GM21423 (cell line): ENCODE measurements around the gene SERTAD3.
"Not testable (repeated sequence)": the region's sequence is repeated elsewhere in the genome, so short reads cannot be mapped to it uniquely, and the experiment has no call there.

Experiments
- ATAC-seq: cut with Tn5 transposase; IDR thresholded peaks from one replicate; pipeline ENCODE4 v1.9.1; 2021; ENCODE audit warnings: mild to moderate bottlenecking, moderate library complexity; ENCODE audit not compliant: unreplicated experiment

The SERTAD3 gene

DNA sequence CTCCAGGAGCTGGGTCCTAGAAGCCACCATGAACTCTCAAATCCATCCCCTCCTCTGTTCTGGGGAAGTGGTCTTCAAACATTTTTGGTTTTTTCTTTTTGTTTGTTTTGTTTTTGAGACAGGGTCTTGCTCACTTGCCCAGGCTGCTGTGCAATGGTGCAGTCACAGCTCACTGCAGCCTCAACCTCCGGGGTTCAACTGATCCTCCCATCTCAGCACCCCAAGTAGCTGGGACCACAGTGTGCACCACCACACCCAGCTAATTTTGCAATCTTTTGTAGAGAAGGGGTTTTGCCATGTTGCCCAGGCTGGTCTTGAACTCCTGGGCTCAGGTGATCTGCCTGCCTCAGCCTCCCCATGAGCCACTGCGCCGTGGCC lies 14.5 kb upstream of the SERTAD3 start:
- no peak for ATAC-seq

DNA sequence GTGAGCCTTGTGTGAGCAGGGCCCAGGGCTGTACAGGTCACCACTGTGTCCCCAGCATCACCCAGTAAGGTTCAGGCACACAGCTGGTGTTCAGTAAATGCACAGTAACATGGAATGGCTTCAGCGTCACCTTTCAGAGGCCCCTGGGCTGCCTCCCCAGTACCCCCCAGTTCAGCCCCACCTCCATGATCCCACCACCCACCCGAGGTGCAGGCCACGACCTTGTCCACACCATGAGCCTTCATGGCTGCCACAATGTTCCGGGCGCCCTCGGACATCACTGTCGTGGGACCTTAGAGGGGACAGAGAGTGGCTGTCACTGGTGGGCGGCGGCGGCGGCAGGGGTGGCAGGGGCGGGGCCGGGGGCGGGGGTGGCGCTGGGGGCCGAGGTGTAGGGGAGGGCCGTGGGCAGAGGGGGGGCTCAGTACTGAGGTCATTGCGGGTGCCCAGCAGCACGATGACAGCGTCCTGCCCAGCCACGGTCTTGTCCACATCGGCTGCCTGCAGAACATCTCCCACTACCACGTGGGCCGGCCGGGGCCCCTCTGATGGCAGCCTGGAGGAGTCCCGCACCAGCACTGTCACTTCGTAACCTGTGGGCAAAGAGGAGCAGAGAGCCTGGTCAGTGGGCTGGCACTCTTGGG lies 13.9 kb upstream of the SERTAD3 start:
- ATAC-seq = no peak

DNA sequence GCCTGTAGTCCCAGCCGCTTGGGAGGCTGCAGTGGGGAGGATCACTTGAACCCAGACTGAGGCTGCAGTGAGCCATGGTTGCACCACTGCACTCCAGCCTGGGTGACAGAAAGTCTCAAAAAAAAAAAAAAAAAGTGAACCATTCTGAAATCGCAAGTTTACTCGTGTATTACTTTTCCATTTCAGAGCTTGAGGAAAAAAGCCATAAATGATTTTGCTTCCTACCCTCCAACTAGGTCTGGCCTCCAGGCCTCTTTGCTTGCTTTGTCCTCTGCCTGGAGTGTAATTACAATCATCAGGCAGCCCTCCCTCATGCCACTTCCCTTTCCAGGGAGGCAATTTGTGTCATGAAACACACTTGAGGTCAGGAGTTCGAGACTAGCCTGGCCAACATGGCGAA lies 12.9 kb upstream of the SERTAD3 start:
- no peak for ATAC-seq

DNA sequence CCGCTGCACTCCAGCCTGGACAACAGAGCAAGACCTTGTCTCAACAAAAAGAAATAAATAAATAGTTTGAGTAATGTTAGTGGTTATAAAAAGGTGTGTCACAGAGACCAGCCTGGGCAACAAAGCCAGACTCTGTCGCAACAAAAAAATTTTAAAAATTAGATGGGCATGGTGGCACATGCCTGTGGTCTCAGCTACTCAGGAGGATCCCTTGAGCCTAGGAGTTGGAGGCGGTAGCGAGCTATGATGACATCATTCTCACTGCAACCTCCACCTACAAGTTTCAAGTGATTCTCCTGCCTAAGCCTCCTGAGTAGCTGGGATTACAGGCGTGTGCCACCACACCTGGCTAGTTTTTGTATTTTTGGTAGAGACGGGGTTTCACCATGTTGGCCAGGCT lies 9.8 kb upstream of the SERTAD3 start:
- ATAC-seq = not testable (repeated sequence)

DNA sequence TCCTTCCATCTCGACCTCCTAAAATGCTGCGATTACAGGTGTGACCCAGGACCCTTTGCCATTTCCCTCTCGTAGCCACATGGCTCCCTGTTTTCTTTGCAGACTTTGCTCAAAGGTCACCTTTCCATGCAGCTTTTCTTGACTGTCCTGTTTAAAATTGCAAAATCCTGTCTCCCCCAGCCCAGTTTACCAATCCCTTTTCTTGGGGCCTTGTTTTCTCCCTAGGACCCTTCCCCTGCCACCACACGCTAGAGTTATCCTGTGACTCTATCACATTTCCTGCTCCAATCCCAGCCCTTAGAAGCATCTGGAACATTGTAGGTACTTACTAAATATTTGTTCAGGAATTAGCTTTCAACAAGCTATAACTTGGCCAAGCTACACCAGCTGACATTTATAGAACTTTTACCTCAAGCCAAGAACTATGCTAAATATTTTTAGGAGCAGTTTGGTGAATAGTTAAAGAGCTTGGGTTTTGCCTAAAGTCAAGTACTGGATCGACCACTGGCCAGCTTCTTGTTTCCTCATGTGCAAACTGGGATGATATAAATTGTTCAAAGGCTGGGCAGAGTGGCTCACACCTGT lies 9.1 kb upstream of the SERTAD3 start:
- no peak for ATAC-seq

DNA sequence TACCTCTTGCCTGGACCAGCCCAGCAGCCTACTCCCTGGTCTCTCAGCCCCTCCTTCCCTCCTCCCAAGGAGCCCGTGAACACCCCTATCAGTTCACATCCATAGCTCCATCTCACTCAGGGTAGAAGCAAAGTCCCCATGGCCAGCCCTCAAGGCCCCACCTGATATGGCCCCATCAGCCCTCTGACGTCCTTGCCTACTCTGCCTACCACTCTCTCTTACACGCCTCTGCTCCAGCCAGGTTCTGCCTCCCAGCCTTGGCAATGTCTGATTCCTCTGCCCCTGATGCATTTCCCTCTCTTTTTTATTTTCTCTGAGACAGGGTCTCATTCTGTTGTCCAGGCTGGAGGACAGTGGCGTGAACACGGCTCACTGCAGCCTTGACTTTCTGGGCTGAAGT lies 7.9 kb upstream of the SERTAD3 start:
- ATAC-seq = no peak

DNA sequence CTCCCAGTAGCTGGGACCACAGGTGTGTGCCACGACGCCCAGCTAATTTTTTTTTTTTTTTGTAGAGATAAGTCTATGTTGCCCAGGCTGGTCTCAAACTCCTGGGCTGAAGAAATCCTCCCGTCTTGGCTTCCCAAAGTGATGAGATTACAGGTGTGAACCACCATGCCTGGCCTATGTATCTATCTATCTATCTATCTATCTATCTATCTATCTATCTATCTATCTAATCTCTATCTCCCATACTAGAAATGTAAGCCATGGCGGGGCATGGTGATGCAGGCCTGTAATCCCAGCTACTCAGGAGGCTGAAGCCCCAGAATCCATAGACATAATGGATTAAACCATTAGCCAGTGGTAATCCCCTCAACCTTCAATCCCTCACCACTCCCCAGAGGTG lies 6.5 kb upstream of the SERTAD3 start:
- ATAC-seq = no peak

DNA sequence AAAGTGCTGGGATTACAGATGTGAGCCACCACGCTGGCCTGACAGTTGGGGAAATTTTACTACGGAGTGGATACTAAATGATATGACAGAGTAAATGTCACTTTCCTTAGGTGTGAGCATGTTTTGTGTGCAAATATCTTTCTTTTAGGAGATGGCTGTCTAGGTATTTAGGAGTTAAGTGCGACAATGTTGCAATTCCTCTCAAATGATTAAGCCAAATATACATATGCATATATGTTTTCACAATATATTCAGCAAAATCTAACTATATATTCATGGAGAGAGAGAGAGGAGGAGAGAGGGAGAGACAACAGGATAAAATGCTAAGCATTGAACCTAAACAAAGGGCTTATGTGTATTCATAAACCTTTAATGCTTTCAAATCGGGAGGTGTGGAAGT lies 5.4 kb upstream of the SERTAD3 start:
- ATAC-seq = no peak

DNA sequence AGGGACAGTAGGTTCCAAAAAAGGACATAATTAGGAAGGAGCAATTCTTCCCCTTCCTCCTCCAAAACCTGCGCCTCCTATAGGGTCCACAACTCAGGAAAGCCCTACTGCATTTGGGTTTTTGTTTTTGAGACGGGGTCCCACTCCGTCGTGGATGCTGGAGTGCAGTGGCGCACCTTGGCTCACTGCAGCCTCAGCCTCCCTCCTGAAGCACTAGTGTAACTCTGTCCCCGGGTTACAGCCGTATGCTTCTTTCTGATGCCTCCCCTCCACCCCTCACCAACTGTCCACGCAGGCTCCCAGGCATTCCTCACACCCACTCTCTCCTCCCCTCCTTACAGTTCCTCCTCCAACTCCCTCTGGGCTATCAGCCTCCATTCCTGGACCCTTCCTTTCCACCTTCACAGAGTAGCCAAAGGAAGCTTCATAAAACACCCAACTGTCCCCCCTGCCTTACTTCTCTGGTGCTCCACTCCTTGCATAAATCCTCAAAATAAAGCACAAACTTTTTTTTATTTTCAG lies 2.2 kb upstream of the SERTAD3 start:
- no peak for ATAC-seq

DNA sequence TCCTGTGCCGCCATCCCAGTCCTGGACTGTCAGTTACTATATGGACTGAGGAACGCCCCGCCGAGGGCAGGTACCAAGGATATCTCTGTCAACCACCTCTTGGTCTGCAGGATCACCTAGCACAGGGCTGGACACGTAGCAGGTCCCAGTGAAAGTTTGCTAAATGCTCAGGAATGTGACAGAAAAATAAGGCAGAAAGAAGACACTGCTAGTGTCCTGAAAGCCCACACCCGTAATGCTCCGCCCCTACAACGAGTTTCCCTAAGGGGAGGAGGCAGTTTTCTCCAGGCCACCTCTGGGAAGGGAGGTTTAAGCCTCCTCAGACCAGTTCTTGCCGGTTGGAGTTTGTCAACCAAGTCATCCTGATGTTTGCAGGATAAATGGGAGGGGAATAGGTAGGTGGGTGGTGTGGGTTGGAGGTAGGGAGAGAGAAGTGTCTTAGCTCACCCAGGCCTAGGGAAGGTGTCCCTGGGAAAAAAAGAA lies 1.7 kb upstream of the SERTAD3 start:
- ATAC-seq = no peak

DNA sequence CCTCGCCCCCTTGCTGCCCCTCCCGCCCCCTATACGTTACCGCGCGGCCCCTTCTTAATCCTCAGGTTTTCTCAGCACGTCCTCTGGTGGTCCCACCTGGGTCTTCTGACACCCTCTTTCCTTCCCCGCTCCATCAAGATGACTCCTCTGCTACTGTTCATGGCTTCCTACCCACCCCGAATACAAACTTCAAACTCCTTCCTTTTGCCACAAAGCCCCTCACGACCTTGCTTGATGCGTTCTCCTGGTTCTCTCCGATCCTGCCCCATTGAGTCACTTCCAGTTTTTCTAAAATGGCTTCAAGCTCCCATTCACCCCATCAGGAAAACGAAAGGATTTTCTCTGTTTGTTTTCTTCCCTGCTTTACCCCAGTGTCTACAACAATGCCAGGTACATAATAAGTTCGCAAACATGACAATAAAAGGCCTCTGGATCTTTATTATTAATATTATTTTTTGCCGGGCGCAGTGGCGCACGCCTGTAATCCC lies 734 bp upstream of the SERTAD3 start:
- ATAC-seq = no peak

DNA sequence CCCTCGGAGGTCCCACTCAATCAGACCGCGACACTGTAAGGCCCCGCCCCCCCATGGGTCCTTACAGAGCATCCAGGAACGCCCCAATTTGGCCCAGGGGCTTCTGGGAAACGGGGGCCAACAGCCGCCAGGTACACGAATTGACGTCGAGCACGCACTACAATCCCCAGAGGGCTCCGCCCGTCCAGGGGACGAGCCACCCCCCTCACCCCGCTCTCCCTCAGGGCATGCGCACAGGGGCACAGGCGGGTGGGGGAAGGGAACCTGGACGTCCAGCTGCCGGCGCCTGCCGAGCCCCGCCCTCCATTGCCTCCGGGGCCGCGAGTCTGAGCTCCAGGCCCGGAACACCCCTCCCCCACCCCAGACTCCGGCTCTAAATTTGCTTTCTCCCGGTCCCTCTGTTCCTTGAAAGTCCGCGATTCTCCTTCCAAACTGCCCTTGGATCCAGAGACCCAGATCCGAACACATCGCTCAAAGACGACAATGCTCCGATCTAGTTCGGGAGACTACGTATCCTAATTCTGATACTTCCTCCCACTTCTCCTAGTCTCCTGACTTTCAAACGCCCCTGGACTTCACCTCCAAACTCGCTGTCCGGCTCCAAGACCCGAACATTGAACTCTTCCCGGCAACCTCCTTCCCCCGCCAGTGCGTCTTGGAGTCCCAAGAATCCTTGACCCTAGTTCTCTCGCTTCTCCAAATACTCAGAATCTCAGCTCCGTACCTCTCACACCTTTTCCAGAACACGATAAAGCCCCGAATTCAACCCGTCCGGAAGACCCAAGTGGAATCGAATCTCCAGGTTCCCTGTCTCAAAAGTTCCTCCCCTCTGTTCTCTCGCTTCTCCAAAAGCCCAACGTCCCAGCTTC lies 770 bp downstream of the SERTAD3 start:
- ATAC-seq = peak; percentile 64

DNA sequence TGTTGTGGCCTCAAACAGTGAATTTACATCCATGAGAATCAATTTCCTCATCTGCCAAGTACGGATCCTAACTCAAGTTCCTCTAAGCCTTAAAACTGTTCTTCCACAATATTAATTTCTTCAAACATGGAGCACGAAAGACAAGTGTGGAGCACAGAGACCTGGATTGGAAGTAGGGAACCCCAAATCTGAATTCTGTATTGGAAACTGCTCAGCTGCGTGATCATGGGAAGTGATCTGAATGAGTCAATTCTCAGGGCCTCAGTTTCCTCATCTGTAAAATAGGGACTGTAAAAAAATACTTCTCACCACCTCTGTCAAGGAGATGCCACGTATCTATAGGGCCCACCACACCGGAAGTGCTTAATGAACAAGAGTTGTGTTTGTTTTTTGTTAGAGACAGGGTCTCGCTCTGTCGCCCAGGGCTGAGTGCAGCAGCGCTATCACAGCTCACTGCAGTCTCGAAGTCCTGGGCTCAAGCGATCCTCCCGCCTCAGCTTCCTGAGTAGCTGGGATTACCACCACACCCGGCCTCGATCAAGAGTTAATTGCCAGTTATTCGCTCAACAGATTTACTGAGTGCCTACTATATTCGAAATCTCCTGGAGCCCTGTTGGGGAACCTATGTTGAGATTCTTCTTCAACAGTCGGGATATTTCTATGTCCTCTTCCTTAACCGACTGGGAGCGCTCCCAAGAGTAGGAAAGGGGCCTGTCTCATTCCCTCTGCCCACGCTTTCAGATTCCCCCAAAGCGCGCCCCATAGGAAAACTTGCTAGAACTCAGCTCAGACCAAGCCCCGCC lies 1.6 kb downstream of the SERTAD3 start:
- no peak for ATAC-seq

DNA sequence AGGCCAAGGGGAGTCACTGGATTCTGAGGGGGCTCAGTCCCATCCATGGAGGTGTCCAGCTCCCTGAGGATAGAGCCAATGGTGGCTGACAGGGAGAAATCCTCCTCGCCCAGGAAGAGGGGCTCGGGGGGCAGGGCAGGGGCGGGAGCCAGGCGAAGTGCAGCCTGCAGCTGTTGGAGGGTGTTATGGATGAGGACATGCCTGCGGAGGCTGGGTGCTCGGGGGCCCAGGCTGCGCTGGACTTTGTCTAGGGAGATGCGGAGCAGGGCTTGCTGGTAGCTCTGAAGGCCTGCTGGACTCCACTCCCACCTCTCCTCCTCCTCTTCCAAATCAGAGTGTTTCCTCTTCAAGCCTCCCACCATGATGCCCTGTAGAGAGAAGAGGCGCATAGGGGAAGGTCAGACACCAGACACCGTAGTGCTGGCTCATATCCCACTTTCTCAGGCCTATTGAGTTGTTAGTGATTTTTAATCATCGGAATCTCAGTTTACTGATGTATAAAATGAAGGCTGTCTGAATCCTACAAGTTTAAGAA lies 2.3 kb downstream of the SERTAD3 start:
- ATAC-seq = no peak

DNA sequence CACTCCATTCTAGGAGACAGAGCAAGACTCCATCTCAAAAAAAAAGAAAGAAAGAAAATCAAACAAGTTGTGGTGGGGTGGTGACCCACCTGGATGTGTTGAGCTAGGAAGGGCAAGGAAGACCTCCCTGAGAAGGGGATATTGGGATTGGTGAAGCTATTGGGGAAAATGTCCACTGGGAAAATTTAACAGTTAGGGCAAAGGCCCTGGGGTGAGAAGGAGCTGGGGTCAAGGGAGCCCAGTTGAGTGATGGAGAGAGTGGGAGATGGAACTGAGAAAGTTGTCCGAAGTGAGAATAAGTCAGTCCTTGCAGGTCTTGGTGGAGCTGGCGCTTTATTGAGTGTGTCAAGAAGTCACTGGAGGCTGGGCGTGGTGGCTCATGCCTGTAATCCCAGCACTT lies 5.9 kb downstream of the SERTAD3 start:
- ATAC-seq = no peak

DNA sequence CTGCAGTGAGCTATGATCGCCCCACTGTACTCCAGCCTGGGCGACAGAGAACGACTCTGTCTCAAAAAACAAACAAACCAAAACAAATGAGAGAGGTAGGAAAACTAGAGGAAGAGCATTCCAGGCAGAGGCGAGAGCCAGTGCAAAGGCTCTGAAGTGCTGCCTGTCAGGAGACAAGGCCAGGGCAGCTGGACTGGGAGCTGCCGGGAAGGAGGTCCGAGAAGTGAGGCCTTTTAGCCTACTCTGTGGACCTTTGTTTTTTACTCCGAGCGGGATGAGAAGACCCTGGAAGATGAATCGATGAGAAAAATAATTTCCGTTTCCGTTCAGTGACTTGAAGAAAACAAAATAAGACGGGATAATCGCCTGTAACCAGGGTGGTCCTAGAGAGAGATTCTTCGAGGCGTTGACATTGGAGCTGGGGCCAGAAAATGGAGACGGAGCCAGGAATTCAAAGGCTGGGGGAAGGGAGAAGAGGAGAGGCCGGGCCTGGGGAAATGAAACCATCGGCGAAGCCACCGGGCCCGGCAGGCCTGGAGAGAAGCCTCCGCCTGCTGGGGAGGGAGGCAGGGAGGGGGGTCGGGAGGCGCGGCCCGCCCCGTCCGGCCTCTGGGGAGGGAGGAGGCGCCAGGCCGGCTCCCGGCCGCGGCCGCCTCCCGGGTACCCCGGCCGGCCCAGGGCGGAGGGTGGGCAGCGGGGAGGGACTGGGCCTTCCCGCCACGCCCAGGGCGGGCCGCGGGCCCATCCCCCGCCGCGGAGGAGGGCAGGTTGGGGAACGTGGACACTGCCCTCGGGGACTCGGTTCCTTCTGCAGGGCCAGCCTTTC lies 10.5 kb downstream of the SERTAD3 start:
- ATAC-seq = no peak

DNA sequence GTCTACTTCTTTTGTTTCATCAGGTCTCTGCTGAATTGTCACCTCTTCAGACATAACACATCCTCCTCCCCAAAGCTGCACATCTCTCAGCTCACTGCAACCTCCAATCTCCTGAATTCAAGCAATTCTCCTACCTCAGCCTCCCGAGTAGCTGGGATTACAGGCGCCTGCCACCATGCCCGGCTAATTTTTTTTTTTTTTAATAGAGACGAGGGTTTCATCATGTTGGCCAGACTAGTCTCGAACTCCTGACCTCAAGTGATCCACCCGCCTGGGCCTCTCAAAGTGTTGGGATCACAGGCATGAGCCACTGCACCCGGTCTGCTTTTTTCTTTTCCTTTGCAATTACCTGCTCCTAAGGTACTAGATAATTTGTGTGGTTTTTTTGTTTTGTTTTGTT lies 11.4 kb downstream of the SERTAD3 start:
- ATAC-seq = not testable (repeated sequence)

DNA sequence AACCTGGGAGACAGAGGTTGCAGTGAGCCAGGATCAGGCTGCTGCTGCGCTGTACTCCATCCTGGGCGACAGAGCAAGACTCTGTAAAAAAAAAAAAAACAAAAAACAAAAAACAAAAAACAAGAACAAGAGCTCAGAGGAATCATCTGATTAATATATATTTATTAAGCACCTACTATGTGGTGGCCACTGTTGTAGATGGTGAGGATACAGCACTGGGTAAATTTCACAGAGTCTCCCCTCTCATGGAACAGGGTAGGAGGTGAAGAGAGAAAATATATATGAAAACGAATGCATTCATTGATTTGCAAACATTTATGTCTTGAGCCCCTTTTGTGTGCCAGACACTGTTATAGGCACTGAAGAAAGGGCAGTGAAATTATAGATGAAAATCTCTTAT lies 12.4 kb downstream of the SERTAD3 start:
- ATAC-seq = no peak

DNA sequence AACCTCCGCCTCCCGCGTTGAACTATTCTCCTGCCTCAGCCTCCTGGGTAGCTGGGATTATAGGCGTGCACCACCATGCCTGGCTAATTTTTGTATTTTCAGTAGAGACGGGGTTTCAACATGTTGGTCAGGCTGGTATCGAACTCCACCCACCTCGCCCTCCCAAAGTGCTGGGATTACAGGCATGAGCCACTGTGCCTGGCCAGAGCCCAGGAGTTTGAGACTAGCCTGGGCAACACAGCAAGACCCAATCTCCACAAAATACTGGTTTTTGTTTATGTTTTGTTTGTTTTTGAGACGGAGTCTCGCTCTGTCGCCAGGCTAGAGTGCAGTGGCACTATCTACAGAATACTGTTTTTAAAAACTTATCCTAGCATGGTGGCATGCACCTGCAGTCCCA lies 13.9 kb downstream of the SERTAD3 start:
- not testable (repeated sequence) for ATAC-seq

DNA sequence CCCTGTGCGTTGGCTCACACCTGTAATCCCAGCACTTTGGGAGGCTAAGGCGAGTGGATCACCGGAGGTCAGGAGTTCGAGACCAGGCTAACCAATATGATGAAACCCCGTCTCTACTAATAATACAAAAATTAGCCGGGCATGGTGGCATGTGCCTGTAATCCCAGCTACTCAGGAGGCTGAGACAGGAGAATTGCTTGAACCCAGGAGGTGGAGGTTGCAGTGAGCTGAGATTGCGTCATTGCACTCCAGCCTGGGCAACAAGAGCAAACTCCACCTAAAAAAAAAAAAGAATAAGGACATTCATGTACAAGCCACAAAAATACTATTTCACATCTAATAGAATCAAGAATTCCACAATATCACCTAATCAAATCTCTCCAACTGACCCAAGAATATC lies 15.9 kb downstream of the SERTAD3 start:
- ATAC-seq = not testable (repeated sequence)
